Sigmoid colon (tissue), 4 donors: ENCODE measurements around the gene CLTRN.

Experiments used
- POLR2A ChIP-seq, 2 donors: fragments of 450-650 bp; IDR thresholded peaks; one replicate each; pipeline ENCODE4 v1.6.1; 2016; ENCODE audit warnings: antibody characterized with exemption in 2 of 2, mild to moderate bottlenecking in 2 of 2, moderate library complexity in 2 of 2
- POLR2AphosphoS5 ChIP-seq, 4 donors: sonication (generic); formaldehyde crosslinking; IDR thresholded peaks; one replicate each; pipeline ENCODE4 v1.6.1; 2017; ENCODE audit warnings: antibody characterized with exemption in 4 of 4
- TF ChIP-seq, protein P1 (sequence below), 4 experiments: fragments of 450-650 bp in 3 of 4; fragments of 200-600 bp in 1 of 4; IDR thresholded peaks; one replicate each; pipeline ENCODE4 v1.5.1; 2016 to 2019; ENCODE audit warnings: antibody characterized with exemption in 4 of 4, mild to moderate bottlenecking in 3 of 4, moderate library complexity in 2 of 4

DNA sequence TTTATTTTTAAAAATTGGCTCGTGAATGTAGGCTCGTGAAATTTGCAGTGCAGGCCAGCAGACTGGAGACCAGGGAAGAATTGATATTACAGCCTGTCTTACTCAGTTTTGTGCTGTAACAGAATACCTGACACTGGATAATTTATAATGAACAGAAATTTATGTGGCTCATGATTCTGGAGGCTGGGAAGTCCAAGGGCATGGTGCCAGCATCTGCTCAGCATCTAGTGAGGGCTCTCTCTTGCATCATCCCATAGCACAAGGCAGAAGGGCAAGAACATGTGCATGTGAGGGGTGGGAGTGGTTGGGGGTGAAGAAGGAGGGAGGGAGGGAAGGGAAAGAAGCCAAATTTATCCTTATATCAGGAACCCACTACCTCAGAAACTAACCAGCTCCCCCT is 13.7 kb upstream of the CLTRN start:
- TF ChIP-seq, protein P1, sequence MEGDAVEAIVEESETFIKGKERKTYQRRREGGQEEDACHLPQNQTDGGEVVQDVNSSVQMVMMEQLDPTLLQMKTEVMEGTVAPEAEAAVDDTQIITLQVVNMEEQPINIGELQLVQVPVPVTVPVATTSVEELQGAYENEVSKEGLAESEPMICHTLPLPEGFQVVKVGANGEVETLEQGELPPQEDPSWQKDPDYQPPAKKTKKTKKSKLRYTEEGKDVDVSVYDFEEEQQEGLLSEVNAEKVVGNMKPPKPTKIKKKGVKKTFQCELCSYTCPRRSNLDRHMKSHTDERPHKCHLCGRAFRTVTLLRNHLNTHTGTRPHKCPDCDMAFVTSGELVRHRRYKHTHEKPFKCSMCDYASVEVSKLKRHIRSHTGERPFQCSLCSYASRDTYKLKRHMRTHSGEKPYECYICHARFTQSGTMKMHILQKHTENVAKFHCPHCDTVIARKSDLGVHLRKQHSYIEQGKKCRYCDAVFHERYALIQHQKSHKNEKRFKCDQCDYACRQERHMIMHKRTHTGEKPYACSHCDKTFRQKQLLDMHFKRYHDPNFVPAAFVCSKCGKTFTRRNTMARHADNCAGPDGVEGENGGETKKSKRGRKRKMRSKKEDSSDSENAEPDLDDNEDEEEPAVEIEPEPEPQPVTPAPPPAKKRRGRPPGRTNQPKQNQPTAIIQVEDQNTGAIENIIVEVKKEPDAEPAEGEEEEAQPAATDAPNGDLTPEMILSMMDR (IDR thresholded peaks at IDR 0.05), result no peak
- TF ChIP-seq POLR2AphosphoS5 (IDR thresholded peaks at IDR 0.05) (no peak), POLR2A (IDR thresholded peaks at IDR 0.05) (no peak)
